Gastrocnemius medialis (tissue), 4 donors: ENCODE measurements around the gene GALR1.

ENCODE experiments used
- CTCF ChIP-seq, 5 experiments: fragments of 450-650 bp in 3 of 5; fragments of 200-600 bp in 2 of 5; sonication (generic) in 2 of 5; IDR thresholded peaks in 4 of 5; conservative IDR thresholded peaks in 1 of 5; 1 replicate in 4 of 5; 2 replicates in 1 of 5; pipeline ENCODE4 v1.5.1; 2016 to 2019; ENCODE audit warnings: antibody characterized with exemption in 5 of 5, mild to moderate bottlenecking in 3 of 5, moderate library complexity in 3 of 5
- POLR2A ChIP-seq, 2 donors: fragments of 450-650 bp; IDR thresholded peaks; one replicate each; pipeline ENCODE4 v1.6.1; 2017; ENCODE audit warnings: antibody characterized with exemption in 2 of 2, mild to moderate bottlenecking in 2 of 2, moderate library complexity in 2 of 2

GRCh38 chr18:77220726-77221125, 28.9 kb upstream of the GALR1 start:
- TF ChIP-seq CTCF (IDR thresholded peaks at IDR 0.05 in 4 of 5, conservative IDR thresholded peaks at IDR 0.05 in 1 of 5) (no peak), POLR2A (IDR thresholded peaks at IDR 0.05) (no peak)
